ENCODE results near the gene JARID2. TPM values are rescaled to one million over a fixed set of nuclear protein-coding genes. Genes with fewer than 3 reads are reported as not detected.
A peak's percentile ranks its signal among the peaks of the same experiment; 100 is the strongest.

Gene JARID2
- total and polyA plus RNA-seq, 4 donors, result 3.8 to 14.8 (median 12.0) TPM

DNA sequence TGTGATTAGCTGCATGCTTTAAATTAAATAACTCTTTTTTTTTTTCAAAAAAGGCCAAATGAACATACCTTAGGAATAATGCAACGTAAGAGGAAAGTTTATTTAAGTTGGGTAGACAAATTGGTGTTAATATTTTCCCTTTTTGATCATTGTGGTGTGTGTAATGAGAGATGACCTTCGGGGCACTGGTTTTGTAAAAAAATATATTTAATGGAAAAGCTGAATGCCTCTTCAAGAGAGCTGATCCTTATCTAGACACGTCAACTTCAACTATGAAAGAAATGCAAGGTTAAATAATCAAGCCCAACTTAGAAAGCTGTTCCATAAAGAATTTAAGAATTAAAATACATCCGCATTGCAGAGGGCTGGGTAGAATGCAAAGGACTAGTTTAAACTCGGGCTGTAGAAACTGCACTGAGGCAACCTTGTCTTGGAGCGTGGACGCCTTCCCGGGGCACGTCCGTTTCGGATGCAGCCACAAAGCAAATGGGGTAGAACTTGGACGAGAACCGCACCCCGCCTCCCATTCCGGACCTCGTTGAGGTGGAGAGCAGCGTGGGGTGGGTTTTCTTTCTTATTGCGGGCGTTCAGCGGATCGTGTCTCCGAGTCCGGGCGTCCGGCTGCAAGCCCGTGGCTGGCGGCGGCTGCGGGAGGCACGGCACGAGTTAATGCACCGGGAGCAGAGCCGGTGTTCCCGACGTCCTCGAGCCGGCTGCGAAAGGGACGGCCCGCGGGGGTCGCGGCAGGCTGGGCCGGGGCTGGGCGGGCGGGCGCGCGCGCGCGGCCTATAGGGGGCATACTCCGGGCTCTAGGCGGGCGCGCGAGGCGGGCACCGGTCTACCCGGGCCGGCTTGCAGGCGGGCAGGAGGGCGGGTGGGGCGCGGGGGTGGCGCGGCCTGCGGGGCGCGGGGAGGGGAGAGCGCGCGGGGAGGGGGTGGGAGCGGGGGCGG lies 1.9 kb downstream of the JARID2 start:
- peak overlapping the region in 1 of 2 donors; percentile 82 for H3K9ac ChIP-seq (ENCODE audit: insufficient read depth in 1 of 2, low read length in 2 of 2)
- H3K27me3 ChIP-seq (ENCODE audit: control insufficient read depth in 3 of 3, insufficient read depth in 3 of 3, low read length in 2 of 3), result no peaks in the 10 kb centered on the region
- H3K27ac ChIP-seq (ENCODE audit: low read depth in 1 of 2, low read length in 1 of 2), result peak overlapping the region; percentile 66 to 88
- ATAC-seq (ENCODE audit: insufficient read depth, low FRiP score) (no peak), DNase-seq (peak; percentile 63 to 73 (median 67))
- no peaks in the 10 kb centered on the region for H3K9me3 ChIP-seq (ENCODE audit: control insufficient read depth in 4 of 4, insufficient read depth in 3 of 4, low read length in 3 of 4)
- H3K4me1 ChIP-seq (ENCODE audit: control insufficient read depth in 5 of 5, insufficient read depth in 5 of 5, low read length in 5 of 5), result peaks cover 0 to 11% (median 4%) of the 10 kb centered on the region in 5 donors
- no peaks in the 10 kb centered on the region for H3K36me3 ChIP-seq (ENCODE audit: control insufficient read depth in 4 of 4, insufficient read depth in 4 of 4, low read length in 4 of 4)
- WGBS, 2 donors, result 0 to 1% methylated on average over 46 to 62 of the region's 75 CpGs
- TF ChIP-seq, protein P1, sequence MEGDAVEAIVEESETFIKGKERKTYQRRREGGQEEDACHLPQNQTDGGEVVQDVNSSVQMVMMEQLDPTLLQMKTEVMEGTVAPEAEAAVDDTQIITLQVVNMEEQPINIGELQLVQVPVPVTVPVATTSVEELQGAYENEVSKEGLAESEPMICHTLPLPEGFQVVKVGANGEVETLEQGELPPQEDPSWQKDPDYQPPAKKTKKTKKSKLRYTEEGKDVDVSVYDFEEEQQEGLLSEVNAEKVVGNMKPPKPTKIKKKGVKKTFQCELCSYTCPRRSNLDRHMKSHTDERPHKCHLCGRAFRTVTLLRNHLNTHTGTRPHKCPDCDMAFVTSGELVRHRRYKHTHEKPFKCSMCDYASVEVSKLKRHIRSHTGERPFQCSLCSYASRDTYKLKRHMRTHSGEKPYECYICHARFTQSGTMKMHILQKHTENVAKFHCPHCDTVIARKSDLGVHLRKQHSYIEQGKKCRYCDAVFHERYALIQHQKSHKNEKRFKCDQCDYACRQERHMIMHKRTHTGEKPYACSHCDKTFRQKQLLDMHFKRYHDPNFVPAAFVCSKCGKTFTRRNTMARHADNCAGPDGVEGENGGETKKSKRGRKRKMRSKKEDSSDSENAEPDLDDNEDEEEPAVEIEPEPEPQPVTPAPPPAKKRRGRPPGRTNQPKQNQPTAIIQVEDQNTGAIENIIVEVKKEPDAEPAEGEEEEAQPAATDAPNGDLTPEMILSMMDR (IDR thresholded peaks at IDR 0.05; ENCODE audit: control extremely low read depth, extremely low read depth), result no peak
- peak overlapping the region; percentile 87 for H3K4me3 ChIP-seq

DNA sequence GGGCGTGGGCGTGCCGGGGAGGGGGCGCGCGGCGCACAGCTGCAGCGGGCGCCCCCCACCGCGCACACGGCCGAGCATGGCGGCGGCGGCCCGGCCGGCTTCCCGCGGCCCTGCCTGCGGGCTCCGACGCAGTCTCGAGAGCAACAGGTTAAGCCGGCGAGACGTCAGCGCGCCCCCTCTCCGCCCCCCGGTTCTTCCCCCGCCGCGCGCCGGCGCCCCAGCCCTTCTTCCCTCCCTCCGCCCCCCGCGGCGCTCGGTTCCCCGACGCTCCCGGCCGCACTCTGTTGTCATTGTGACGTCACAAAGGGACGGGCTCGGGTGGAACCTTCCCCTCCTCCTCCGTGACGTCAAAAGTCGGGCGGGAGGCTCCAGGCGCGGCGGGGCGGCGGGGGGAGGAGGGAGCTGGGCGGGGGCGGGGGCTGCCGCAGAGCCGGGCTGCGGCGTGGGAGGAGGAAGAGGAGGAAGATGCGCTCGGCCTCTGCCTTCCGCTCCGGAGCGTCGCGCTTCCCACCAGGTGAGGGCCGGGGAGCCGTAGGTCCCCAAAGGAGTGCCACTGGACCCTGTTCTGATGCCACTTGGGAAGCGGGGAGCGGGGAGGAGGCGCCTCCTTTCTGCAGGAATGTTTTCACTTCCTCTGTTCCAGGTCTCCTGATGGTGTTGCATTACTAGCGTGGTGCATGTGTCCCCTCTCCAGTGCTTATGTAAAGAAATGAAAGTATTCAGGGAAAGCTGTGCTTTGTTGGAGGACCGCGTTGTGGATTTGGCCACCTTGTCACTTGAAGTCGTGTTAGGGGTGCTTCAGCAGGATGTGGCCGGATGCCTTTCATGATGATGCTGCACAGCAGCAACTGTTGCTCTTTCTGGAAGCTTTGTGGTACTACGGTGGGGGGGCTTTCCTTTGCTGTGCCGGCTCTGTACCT lies 2.8 kb downstream of the JARID2 start:
- peak overlapping the region; percentile 26 to 35 for H3K9ac ChIP-seq (ENCODE audit: insufficient read depth in 1 of 2, low read length in 2 of 2)
- H3K36me3 ChIP-seq (ENCODE audit: control insufficient read depth in 4 of 4, insufficient read depth in 4 of 4, low read length in 4 of 4), result no peaks in the 10 kb centered on the region
- H3K9me3 ChIP-seq (ENCODE audit: control insufficient read depth in 4 of 4, insufficient read depth in 3 of 4, low read length in 3 of 4), result no peaks in the 10 kb centered on the region
- peak overlapping the region; percentile 79 to 98 for H3K27ac ChIP-seq (ENCODE audit: low read depth in 1 of 2, low read length in 1 of 2)
- 1% methylated on average over 25 to 74 of the region's 83 CpGs for WGBS, 2 donors
- peak overlapping the region; percentile 72 for H3K4me3 ChIP-seq
- H3K27me3 ChIP-seq (ENCODE audit: control insufficient read depth in 3 of 3, insufficient read depth in 3 of 3, low read length in 2 of 3), result no peaks in the 10 kb centered on the region
- peaks cover 0 to 12% (median 4%) of the 10 kb centered on the region in 5 donors for H3K4me1 ChIP-seq (ENCODE audit: control insufficient read depth in 5 of 5, insufficient read depth in 5 of 5, low read length in 5 of 5)
- peak; percentile 96 to 98 (median 97) for DNase-seq
- TF ChIP-seq, protein P1 (IDR thresholded peaks at IDR 0.05; ENCODE audit: control extremely low read depth, extremely low read depth), result no peak
- peak; percentile 55 for ATAC-seq (ENCODE audit: insufficient read depth, low FRiP score)

DNA sequence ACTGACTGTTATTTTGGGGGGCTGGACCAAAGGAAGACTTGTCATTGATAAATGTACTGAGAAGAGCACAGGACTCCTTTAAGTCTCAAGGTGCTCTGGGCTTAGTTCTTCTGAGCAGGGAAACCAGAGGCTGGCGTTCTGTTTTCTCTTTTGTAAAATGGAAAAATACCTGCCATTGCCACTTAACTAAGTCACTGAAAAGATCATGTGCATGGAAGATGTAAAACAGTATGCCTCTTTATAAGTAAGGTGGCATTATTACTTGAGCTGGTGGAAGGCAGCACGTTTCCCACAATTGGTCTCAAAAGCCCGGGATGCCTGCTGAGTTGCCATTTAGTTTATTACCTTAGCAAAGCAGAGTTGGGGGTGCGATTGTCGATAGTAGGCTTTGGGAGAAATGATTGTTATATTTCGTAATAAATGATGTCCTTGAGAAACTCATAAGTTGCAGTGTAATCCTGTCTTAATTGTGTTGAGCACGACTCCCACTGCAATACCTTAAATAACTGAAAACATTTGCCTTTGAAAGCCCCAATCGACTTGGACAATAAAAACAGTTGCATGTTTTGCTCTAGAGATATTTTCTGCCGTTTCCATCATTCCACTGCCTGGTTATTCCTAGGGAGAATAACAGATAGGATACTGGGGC lies 3.6 kb downstream of the JARID2 start:
- Histone ChIP-seq H3K9ac (ENCODE audit: insufficient read depth in 1 of 2, low read length in 2 of 2) (peak overlapping the region; percentile 26 to 35), H3K27ac (ENCODE audit: low read depth in 1 of 2, low read length in 1 of 2) (peak overlapping the region; percentile 77 to 98), H3K4me3 (no peak overlapping the region), H3K27me3 (ENCODE audit: control insufficient read depth in 3 of 3, insufficient read depth in 3 of 3, low read length in 2 of 3) (no peaks in the 10 kb centered on the region), H3K36me3 (ENCODE audit: control insufficient read depth in 4 of 4, insufficient read depth in 4 of 4, low read length in 4 of 4) (no peaks in the 10 kb centered on the region), H3K4me1 (ENCODE audit: control insufficient read depth in 5 of 5, insufficient read depth in 5 of 5, low read length in 5 of 5) (peaks cover 0 to 19% (median 6%) of the 10 kb centered on the region in 5 donors), H3K9me3 (ENCODE audit: control insufficient read depth in 4 of 4, insufficient read depth in 3 of 4, low read length in 3 of 4) (no peaks in the 10 kb centered on the region)
- 9 to 10% methylated on average over 9 of the region's 9 CpGs for WGBS, 2 donors
- DNase-seq (peak in 1 of 3 donors; percentile 40), ATAC-seq (ENCODE audit: insufficient read depth, low FRiP score) (no peak)
- TF ChIP-seq, protein P1 (IDR thresholded peaks at IDR 0.05; ENCODE audit: control extremely low read depth, extremely low read depth), result no peak
